Hepatocyte (in vitro differentiated cells): ENCODE results near the gene NHERF2. TPM values are rescaled to one million over a fixed set of nuclear protein-coding genes. Genes with fewer than 3 reads are reported as not detected.

Experiments
- DNase-seq: peaks from one replicate; pipeline ENCODE4 v3.0.0-alpha.2; 2016; ENCODE audit warnings: low spot score
- H2AFZ ChIP-seq: fragments of 200-600 bp; sonication (generic); 2 replicates; pipeline ENCODE4 v1.6.0; 2016; ENCODE audit warnings: antibody characterized with exemption, mild to moderate bottlenecking
- H3K27ac ChIP-seq: fragments of 200-600 bp; sonication (generic); 2 replicates; pipeline ENCODE4 v1.5.1; 2016; ENCODE audit warnings: mild to moderate bottlenecking
- H3K27me3 ChIP-seq: fragments of 200-600 bp; sonication (generic); 2 replicates; pipeline ENCODE4 v1.6.1; 2016
- H3K36me3 ChIP-seq: fragments of 200-600 bp; sonication (generic); replicated peaks from 2 replicates; pipeline ENCODE4 v1.5.1; 2016; ENCODE audit warnings: low read depth; ENCODE audit not compliant: insufficient read depth
- H3K4me1 ChIP-seq: fragments of 200-600 bp; sonication (generic); 2 replicates; pipeline ENCODE4 v1.5.1; 2016; ENCODE audit warnings: mild to moderate bottlenecking, moderate library complexity; ENCODE audit not compliant: insufficient read depth
- H3K4me2 ChIP-seq: fragments of 200-600 bp; sonication (generic); 2 replicates; pipeline ENCODE4 v1.6.0; 2016
- H3K4me3 ChIP-seq: fragments of 200-600 bp; sonication (generic); 2 replicates; pipeline ENCODE4 v1.5.1; 2016; ENCODE audit warnings: mild to moderate bottlenecking
- H3K79me2 ChIP-seq: fragments of 200-600 bp; sonication (generic); 2 replicates; pipeline ENCODE4 v1.6.0; 2017; ENCODE audit warnings: mild to moderate bottlenecking
- H3K9me2 ChIP-seq: fragments of 200-600 bp; sonication (generic); replicated peaks from 2 replicates; pipeline ENCODE4 v1.6.0; 2017; ENCODE audit warnings: mild to moderate bottlenecking; ENCODE audit not compliant: insufficient read depth
- H3K9me3 ChIP-seq: fragments of 200-600 bp; sonication (generic); 2 replicates; pipeline ENCODE4 v1.5.1; 2016; ENCODE audit warnings: low read depth, mild to moderate bottlenecking
- H4K20me1 ChIP-seq: fragments of 200-600 bp; sonication (generic); 2 replicates; pipeline ENCODE4 v1.6.0; 2016; ENCODE audit warnings: mild to moderate bottlenecking; ENCODE audit not compliant: insufficient read depth, poor library complexity, severe bottlenecking
- CTCF ChIP-seq: fragments of 200-600 bp; sonication (generic); IDR thresholded peaks from 2 replicates; pipeline ENCODE4 v1.5.1; 2016; ENCODE audit warnings: antibody characterized with exemption, mild to moderate bottlenecking; ENCODE audit not compliant: poor library complexity
- EZH2 ChIP-seq: fragments of 200-600 bp; sonication (generic); IDR thresholded peaks from 2 replicates; pipeline ENCODE4 v1.6.1; 2016; ENCODE audit warnings: antibody characterized with exemption, mild to moderate bottlenecking, borderline replicate concordance
- EZH2phosphoT487 ChIP-seq: fragments of 200-600 bp; sonication (generic); IDR thresholded peaks from one replicate; pipeline ENCODE4 v1.6.1; 2018; ENCODE audit warnings: antibody characterized with exemption, mild to moderate bottlenecking, low read depth, moderate library complexity; ENCODE audit not compliant: unreplicated experiment, severe bottlenecking
- WGBS: methylation state at CpG from one replicate; pipeline ENCODE4 v1.1.6; 2016; ENCODE audit warnings: low lambda C conversion rate; ENCODE audit errors: missing lambda C conversion rate; 5-methylcytosine and 5-hydroxymethylcytosine counted together
- polyA plus RNA-seq: library from polyadenylated mRNA; unstranded; fragments of >200 nt; fragmentation: Nextera tagmentation; extraction: Ambion mirVana; gene quantifications from 2 replicates; pipeline ENCODE4 v1.2.1, GENCODE V29; 2016
- total RNA-seq: library from RNA; depleted of rRNA; stranded (reverse); fragments of >200 nt; gene quantifications from 2 replicates; pipeline ENCODE4 v1.2.3, GENCODE V29; 2014

The NHERF2 gene
- total and polyA plus RNA-seq, 2 experiments from 2014 or later: 29.6 to 43.8 TPM

- Histone ChIP-seq H3K4me2 (peak overlapping the region; percentile 75), H3K36me3 (no peaks in the 10 kb centered on the region), H3K27me3 (peaks cover 39% of the 10 kb centered on the region), H4K20me1 (no peaks in the 10 kb centered on the region), H3K79me2 (peaks cover 5% of the 10 kb centered on the region), H3K4me1 (peaks cover 16% of the 10 kb centered on the region), H3K9me2 (no peaks in the 10 kb centered on the region), H3K4me3 (no peak overlapping the region), H2AFZ (no peak overlapping the region), H3K27ac (peak overlapping the region; percentile 48), H3K9me3 (no peaks in the 10 kb centered on the region)
- no peak for DNase-seq
- TF ChIP-seq EZH2: no peak
- TF ChIP-seq CTCF: no peak
- no peak for TF ChIP-seq EZH2phosphoT487
- 79% methylated on average over 36 of the region's 37 CpGs for WGBS
Observed at GRCh38 chr16:1978476-1979120, 48.1 kb upstream of the NHERF2 start.

- no peaks in the 10 kb centered on the region for H3K9me2 ChIP-seq
- H3K79me2 ChIP-seq: peaks cover under 1% of the 10 kb centered on the region
- peaks cover 16% of the 10 kb centered on the region for H3K4me1 ChIP-seq
- peak; percentile 90 for DNase-seq
- peaks cover 39% of the 10 kb centered on the region for H3K27me3 ChIP-seq
- H3K36me3 ChIP-seq: no peaks in the 10 kb centered on the region
- H3K9me3 ChIP-seq: no peaks in the 10 kb centered on the region
- peak overlapping the region; percentile 66 for H3K27ac ChIP-seq
- H4K20me1 ChIP-seq: no peaks in the 10 kb centered on the region
- no peak overlapping the region for H2AFZ ChIP-seq
- peak overlapping the region; percentile 75 for H3K4me2 ChIP-seq
- TF ChIP-seq CTCF: no peak
- no peak for TF ChIP-seq EZH2phosphoT487
- TF ChIP-seq EZH2: no peak
- no peak overlapping the region for H3K4me3 ChIP-seq
- WGBS: 16% methylated on average over 51 of the region's 70 CpGs
Observed at GRCh38 chr16:1979271-1980029, 47.3 kb upstream of the NHERF2 start.

- Histone ChIP-seq H3K27ac (peak overlapping the region; percentile 66), H3K27me3 (peaks cover 39% of the 10 kb centered on the region), H3K4me3 (no peak overlapping the region), H3K4me1 (peaks cover 23% of the 10 kb centered on the region), H4K20me1 (no peaks in the 10 kb centered on the region), H3K9me2 (no peaks in the 10 kb centered on the region), H3K36me3 (no peaks in the 10 kb centered on the region), H2AFZ (no peak overlapping the region), H3K9me3 (no peaks in the 10 kb centered on the region), H3K79me2 (peaks cover 8% of the 10 kb centered on the region), H3K4me2 (peak overlapping the region; percentile 75)
- no peak for TF ChIP-seq CTCF
- TF ChIP-seq EZH2: peak; percentile 22
- 24% methylated on average over 45 of the region's 53 CpGs for WGBS
- no peak for DNase-seq
Observed at GRCh38 chr16:1980030-1980769, 46.5 kb upstream of the NHERF2 start.
